Osteoblast (primary cell): Measurements from ENCODE around the gene RGR. TPM values are rescaled to one million over a fixed set of nuclear protein-coding genes. Genes with fewer than 3 reads are reported as not detected.

Experiments used
- DNase-seq: peaks from one replicate; pipeline ENCODE4 v3.0.0; 2011; ENCODE audit warnings: low spot score, mixed read lengths; ENCODE audit not compliant: insufficient read length; ENCODE audit errors: missing footprints
- H2AFZ ChIP-seq: 2 replicates; pipeline ENCODE4 v1.6.0; 2011; ENCODE audit warnings: mild to moderate bottlenecking, low read length
- H3K27ac ChIP-seq: 2 replicates; pipeline ENCODE4 v1.5.1; 2011; ENCODE audit warnings: mild to moderate bottlenecking, low read depth, low read length, moderate library complexity
- H3K27me3 ChIP-seq: 2 replicates; pipeline ENCODE4 v1.6.0; 2012; ENCODE audit warnings: mild to moderate bottlenecking, control low read depth, inconsistent platforms, low read length, moderate library complexity; ENCODE audit not compliant: insufficient read depth
- H3K36me3 ChIP-seq: 2 replicates; pipeline ENCODE4 v1.5.1; 2011; ENCODE audit warnings: mild to moderate bottlenecking, low read length, control low read depth, moderate library complexity; ENCODE audit not compliant: insufficient read depth
- H3K4me1 ChIP-seq: 2 replicates; pipeline ENCODE4 v1.5.1; 2011; ENCODE audit warnings: mild to moderate bottlenecking, low read length, control low read depth, moderate library complexity; ENCODE audit not compliant: insufficient read depth
- H3K4me2 ChIP-seq: 2 replicates; pipeline ENCODE4 v1.6.0; 2011; ENCODE audit warnings: mild to moderate bottlenecking, low read length; ENCODE audit not compliant: insufficient read depth
- H3K4me3 ChIP-seq: fragments of 200-600 bp; sonication (generic); 3 replicates; pipeline ENCODE4 v1.5.1; 2012; ENCODE audit warnings: mild to moderate bottlenecking, low read length, inconsistent platforms; ENCODE audit not compliant: insufficient read depth
- H3K79me2 ChIP-seq: 2 replicates; pipeline ENCODE4 v1.6.0; 2012; ENCODE audit warnings: mild to moderate bottlenecking, low read length, control low read depth, inconsistent platforms; ENCODE audit not compliant: insufficient read depth
- H3K9me3 ChIP-seq: 2 replicates; pipeline ENCODE4 v1.5.1; 2011; ENCODE audit warnings: low read depth, low read length, control low read depth
- H4K20me1 ChIP-seq: 2 replicates; pipeline ENCODE4 v1.6.0; 2012; ENCODE audit warnings: mild to moderate bottlenecking, low read length, control low read depth; ENCODE audit not compliant: insufficient read depth
- total RNA-seq: library from RNA; depleted of rRNA; stranded (reverse); fragments of >200 nt; gene quantifications from 2 replicates; pipeline ENCODE4 v1.2.3, GENCODE V29; 2012
- TF ChIP-seq, protein P1 (sequence below): IDR thresholded peaks from 2 replicates; pipeline ENCODE4 v1.5.1; 2011; ENCODE audit warnings: mild to moderate bottlenecking, low read depth, low read length, moderate library complexity; ENCODE audit errors: extremely low read depth

The RGR gene
- total RNA-seq, 1 donor, result not detected

GRCh38 chr10:84257343-84258020 lies 12.6 kb downstream of the RGR start:
- Histone ChIP-seq H2AFZ (no peak overlapping the region), H3K4me2 (peak overlapping the region; percentile 61), H3K36me3 (no peaks in the 10 kb centered on the region), H4K20me1 (no peaks in the 10 kb centered on the region), H3K79me2 (no peaks in the 10 kb centered on the region), H3K27ac (no peak overlapping the region), H3K4me3 (no peak overlapping the region), H3K27me3 (no peaks in the 10 kb centered on the region), H3K9me3 (no peaks in the 10 kb centered on the region), H3K4me1 (no peaks in the 10 kb centered on the region)
- peak; percentile 29 for DNase-seq
- TF ChIP-seq, protein P1, sequence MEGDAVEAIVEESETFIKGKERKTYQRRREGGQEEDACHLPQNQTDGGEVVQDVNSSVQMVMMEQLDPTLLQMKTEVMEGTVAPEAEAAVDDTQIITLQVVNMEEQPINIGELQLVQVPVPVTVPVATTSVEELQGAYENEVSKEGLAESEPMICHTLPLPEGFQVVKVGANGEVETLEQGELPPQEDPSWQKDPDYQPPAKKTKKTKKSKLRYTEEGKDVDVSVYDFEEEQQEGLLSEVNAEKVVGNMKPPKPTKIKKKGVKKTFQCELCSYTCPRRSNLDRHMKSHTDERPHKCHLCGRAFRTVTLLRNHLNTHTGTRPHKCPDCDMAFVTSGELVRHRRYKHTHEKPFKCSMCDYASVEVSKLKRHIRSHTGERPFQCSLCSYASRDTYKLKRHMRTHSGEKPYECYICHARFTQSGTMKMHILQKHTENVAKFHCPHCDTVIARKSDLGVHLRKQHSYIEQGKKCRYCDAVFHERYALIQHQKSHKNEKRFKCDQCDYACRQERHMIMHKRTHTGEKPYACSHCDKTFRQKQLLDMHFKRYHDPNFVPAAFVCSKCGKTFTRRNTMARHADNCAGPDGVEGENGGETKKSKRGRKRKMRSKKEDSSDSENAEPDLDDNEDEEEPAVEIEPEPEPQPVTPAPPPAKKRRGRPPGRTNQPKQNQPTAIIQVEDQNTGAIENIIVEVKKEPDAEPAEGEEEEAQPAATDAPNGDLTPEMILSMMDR, result no peak

- Histone ChIP-seq H3K4me2 (no peak overlapping the region), H2AFZ (no peak overlapping the region), H3K79me2 (no peaks in the 10 kb centered on the region), H3K36me3 (no peaks in the 10 kb centered on the region), H3K4me3 (no peak overlapping the region), H4K20me1 (no peaks in the 10 kb centered on the region), H3K27ac (no peak overlapping the region), H3K4me1 (no peaks in the 10 kb centered on the region), H3K9me3 (no peaks in the 10 kb centered on the region), H3K27me3 (no peaks in the 10 kb centered on the region)
- DNase-seq, result peak; percentile 26
- TF ChIP-seq, protein P1, result no peak
These were observed 13.3 kb downstream of the RGR start for GRCh38 chr10:84258034-84258695.

GRCh38 chr10:84261236-84261915 lies 16.5 kb downstream of the RGR start:
- no peaks in the 10 kb centered on the region for H4K20me1 ChIP-seq
- H3K27ac ChIP-seq, result no peak overlapping the region
- H3K36me3 ChIP-seq, result no peaks in the 10 kb centered on the region
- H3K27me3 ChIP-seq, result no peaks in the 10 kb centered on the region
- no peak overlapping the region for H3K4me2 ChIP-seq
- H3K9me3 ChIP-seq, result no peaks in the 10 kb centered on the region
- no peaks in the 10 kb centered on the region for H3K4me1 ChIP-seq
- no peak overlapping the region for H3K4me3 ChIP-seq
- no peak overlapping the region for H2AFZ ChIP-seq
- TF ChIP-seq, protein P1, result no peak
- H3K79me2 ChIP-seq, result no peaks in the 10 kb centered on the region
- DNase-seq, result peak; percentile 36
